Thoracic aorta (tissue), 2 donors: ENCODE results near the gene ADGRB3. TPM values are rescaled to one million over a fixed set of nuclear protein-coding genes. Genes with fewer than 3 reads are reported as not detected.
A peak's percentile ranks its signal among the peaks of the same experiment; 100 is the strongest.

Experiments
- ATAC-seq: fragments of 150-250 bp; one replicate; pipeline ENCODE4 v1.8.0; 2017; ENCODE audit warnings: low read depth; ENCODE audit not compliant: insufficient number of reproducible peaks, low FRiP score
- DNase-seq: peaks from one replicate; pipeline ENCODE4 v3.0.0-alpha.2; 2020; ENCODE audit warnings: low spot score
- H3K27ac ChIP-seq, 2 donors: fragments of 200-600 bp; sonication (generic); 1 replicate in 1 of 2; 2 replicates in 1 of 2; pipeline ENCODE4 v1.5.1; 2016; ENCODE audit warnings: mild to moderate bottlenecking in 2 of 2, moderate library complexity in 2 of 2
- H3K27me3 ChIP-seq: fragments of 200-600 bp; sonication (generic); replicated peaks from 2 replicates; pipeline ENCODE4 v1.6.0; 2016; ENCODE audit warnings: mild to moderate bottlenecking; ENCODE audit not compliant: insufficient read depth
- H3K36me3 ChIP-seq: fragments of 200-600 bp; sonication (generic); one replicate; pipeline ENCODE4 v1.5.1; 2016
- H3K4me1 ChIP-seq, 2 donors: fragments of 200-600 bp; sonication (generic); 1 replicate in 1 of 2; 2 replicates in 1 of 2; pipeline versions ENCODE4 v1.5.1 to v1.6.0; 2016; ENCODE audit warnings: low read depth in 2 of 2, mild to moderate bottlenecking in 1 of 2; ENCODE audit not compliant: control insufficient read depth in 1 of 2
- H3K4me3 ChIP-seq: fragments of 200-600 bp; sonication (generic); 2 replicates; pipeline ENCODE4 v1.5.1; 2016; ENCODE audit warnings: mild to moderate bottlenecking
- H3K9me3 ChIP-seq: fragments of 200-600 bp; sonication (generic); 2 replicates; pipeline ENCODE4 v1.5.1; 2016
- total RNA-seq, 2 donors: library from RNA; depleted of rRNA; stranded (reverse); fragments of >200 nt; gene quantifications; one replicate each; pipeline versions ENCODE4 v1.1.0 to v1.2.3, GENCODE V29; 2016
- TF ChIP-seq, protein P1 (sequence below): fragments of 200-600 bp; sonication (generic); IDR thresholded peaks from one replicate; pipeline ENCODE4 v1.5.1; 2019; ENCODE audit warnings: antibody characterized with exemption

Gene ADGRB3
- total RNA-seq, 2 donors from 2014 or later, result 2.4 to 10.1 TPM

DNA sequence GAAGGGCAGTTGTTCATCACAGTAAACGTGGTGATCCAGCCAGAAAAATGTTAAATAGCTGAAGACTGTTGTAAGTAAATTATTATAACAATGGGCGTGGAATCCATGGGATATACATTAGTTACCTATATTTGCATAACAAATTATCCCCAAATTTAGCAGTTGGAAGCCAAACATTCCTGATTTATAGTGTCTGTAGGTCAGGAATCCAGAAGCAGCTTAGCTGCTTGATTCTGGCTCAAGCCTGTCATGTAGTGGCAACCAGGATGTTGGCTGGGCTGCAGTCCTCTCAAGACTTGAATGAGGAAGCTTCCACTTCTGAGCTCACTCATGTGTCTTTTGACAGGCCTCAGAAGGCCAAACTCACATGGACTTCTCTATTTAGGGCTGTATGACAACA lies 6.9 kb upstream of the ADGRB3 start:
- H3K4me3 ChIP-seq, result no peak overlapping the region
- no peaks in the 10 kb centered on the region for H3K4me1 ChIP-seq
- H3K27ac ChIP-seq, result no peak overlapping the region
- DNase-seq (no peak), ATAC-seq (no peak)
- H3K27me3 ChIP-seq, result no peaks in the 10 kb centered on the region
- H3K9me3 ChIP-seq, result no peaks in the 10 kb centered on the region
- TF ChIP-seq, protein P1, sequence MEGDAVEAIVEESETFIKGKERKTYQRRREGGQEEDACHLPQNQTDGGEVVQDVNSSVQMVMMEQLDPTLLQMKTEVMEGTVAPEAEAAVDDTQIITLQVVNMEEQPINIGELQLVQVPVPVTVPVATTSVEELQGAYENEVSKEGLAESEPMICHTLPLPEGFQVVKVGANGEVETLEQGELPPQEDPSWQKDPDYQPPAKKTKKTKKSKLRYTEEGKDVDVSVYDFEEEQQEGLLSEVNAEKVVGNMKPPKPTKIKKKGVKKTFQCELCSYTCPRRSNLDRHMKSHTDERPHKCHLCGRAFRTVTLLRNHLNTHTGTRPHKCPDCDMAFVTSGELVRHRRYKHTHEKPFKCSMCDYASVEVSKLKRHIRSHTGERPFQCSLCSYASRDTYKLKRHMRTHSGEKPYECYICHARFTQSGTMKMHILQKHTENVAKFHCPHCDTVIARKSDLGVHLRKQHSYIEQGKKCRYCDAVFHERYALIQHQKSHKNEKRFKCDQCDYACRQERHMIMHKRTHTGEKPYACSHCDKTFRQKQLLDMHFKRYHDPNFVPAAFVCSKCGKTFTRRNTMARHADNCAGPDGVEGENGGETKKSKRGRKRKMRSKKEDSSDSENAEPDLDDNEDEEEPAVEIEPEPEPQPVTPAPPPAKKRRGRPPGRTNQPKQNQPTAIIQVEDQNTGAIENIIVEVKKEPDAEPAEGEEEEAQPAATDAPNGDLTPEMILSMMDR, result no peak
- H3K36me3 ChIP-seq, result no peaks in the 10 kb centered on the region

DNA sequence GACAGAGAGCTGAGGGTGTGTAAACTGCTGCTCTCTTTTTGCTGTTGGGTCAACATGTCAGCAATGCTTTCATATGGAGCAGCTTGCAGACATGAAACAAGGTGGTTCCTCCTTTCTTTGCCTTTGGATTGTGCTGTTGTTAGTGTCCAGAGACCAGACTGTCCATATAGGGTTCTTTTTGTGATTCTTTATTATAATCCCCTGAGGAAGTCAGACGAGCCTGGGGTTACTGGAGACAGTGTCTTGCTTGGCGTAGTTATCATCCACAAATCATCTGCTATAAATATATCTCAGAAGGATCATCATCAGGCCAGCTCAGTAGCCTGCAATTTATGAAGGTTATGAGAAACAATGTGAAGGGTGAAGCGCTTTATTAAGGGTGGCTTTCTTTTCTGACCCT lies 2.3 kb upstream of the ADGRB3 start:
- DNase-seq (no peak), ATAC-seq (no peak)
- Histone ChIP-seq H3K4me3 (no peak overlapping the region), H3K4me1 (peaks cover 0 to 4% of the 10 kb centered on the region in 2 donors), H3K27me3 (no peaks in the 10 kb centered on the region), H3K27ac (no peak overlapping the region), H3K36me3 (no peaks in the 10 kb centered on the region), H3K9me3 (no peaks in the 10 kb centered on the region)
- TF ChIP-seq, protein P1, result no peak

DNA sequence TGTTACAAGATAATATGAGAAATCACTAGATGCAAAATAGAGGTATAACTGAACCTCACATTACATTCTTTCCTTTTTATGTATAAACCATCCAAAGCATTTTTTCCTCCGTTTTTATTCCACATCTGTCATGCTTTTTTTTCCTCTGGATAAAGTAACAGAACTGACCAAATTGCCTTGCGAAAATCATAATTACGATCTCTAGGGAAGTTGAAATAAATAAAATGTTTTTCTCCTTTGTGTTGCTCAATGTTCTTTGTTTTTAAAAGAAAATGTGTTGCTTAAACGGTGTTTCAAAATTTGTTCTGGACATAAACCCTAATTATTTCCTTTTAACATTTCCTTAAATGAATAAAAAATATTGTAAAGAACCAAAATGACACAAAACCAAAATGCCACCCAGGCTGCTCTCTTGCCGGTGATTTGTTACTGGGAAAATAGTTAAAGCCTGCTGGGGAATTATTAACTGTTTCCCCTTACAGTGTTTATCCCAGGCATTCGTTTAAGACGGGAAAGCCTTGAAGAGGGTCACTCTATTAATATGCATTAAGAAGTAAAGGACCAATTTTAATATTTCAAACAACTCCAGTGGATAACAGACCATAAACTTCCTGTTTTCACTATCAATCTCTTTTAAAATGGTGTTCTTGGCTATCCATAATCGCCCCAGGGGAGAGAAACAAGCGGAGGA lies 1.7 kb upstream of the ADGRB3 start:
- Histone ChIP-seq H3K27me3 (no peaks in the 10 kb centered on the region), H3K4me1 (peaks cover 0 to 8% of the 10 kb centered on the region in 2 donors), H3K36me3 (no peaks in the 10 kb centered on the region), H3K9me3 (no peaks in the 10 kb centered on the region), H3K4me3 (peak overlapping the region; percentile 86), H3K27ac (peak overlapping the region in 1 of 2 donors; percentile 46)
- TF ChIP-seq, protein P1, result no peak
- ATAC-seq, result no peak
- no peak for DNase-seq

DNA sequence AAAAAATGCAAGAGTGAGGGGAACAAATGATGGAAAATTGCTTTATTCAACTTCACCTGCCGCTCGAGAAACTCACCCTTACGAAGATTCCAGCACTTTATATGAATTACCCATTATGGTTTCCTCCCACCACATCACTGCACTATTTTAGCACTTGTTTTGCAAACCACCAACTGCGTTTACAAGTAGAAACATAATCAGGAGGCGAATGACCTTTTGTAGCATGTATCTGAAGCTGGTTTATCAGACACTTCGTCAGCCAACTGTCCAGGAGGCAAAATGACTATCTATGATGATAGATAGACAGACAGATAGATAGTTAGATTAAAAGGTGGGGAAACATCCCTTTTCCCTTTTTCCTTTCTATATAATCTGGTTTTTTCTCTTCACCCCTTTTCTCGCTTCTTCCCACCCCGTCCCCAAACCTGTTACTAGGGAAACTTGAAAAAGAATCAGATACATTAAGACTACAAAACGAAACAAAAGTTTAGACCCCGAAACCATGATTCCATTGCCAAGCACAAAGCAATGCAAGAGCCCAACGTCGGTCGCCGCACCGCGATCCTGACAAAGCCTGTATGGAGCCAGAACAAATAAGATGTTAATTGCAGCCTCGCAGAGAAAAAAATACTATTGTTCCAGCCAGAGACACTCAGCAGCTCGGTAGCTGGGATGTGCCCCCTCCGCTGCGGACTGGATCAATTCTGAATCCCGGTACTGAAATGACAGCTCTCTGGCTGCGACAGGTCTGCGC lies 933 bp upstream of the ADGRB3 start:
- DNase-seq (no peak), ATAC-seq (no peak)
- Histone ChIP-seq H3K27ac (peak overlapping the region; percentile 60 to 61), H3K4me3 (peak overlapping the region; percentile 86), H3K9me3 (no peaks in the 10 kb centered on the region), H3K4me1 (peaks cover 0 to 8% of the 10 kb centered on the region in 2 donors), H3K36me3 (no peaks in the 10 kb centered on the region), H3K27me3 (no peaks in the 10 kb centered on the region)
- TF ChIP-seq, protein P1, result no peak

DNA sequence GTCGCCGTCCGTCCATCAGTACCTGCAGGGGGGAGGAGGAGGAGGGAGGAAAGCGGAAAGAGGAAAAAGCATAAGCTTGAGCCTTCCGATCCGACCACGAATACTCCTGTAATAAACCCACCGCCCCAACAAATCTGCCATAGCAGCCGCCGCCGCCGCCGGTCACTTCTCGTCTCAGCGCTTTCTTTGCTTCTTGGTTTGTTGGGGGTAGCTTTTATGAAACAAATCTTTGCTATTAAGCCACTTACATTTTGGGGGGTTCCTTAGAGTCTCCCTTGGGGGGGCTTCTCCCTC lies 277 bp downstream of the ADGRB3 start:
- DNase-seq (no peak), ATAC-seq (peak; percentile 26)
- H3K9me3 ChIP-seq, result no peaks in the 10 kb centered on the region
- TF ChIP-seq, protein P1, result no peak
- H3K36me3 ChIP-seq, result no peaks in the 10 kb centered on the region
- peak overlapping the region; percentile 86 for H3K4me3 ChIP-seq
- H3K4me1 ChIP-seq, result peaks cover 3 to 8% of the 10 kb centered on the region in 2 donors
- H3K27me3 ChIP-seq, result no peaks in the 10 kb centered on the region
- peak overlapping the region; percentile 3 to 58 for H3K27ac ChIP-seq
